Liver (tissue), 9 donors: ENCODE measurements around the gene USP25. TPM values are rescaled to one million over a fixed set of nuclear protein-coding genes. Genes with fewer than 3 reads are reported as not detected.

Experiments used
- DNase-seq: peaks from one replicate; pipeline ENCODE4 v3.0.0-alpha.2; 2017; ENCODE audit warnings: low spot score
- H3K27ac ChIP-seq, 2 donors: one replicate each; pipeline ENCODE4 v1.7.0; 2013; ENCODE audit warnings: inconsistent platforms in 2 of 2, low read length in 2 of 2, control low read depth in 1 of 2, low read depth in 1 of 2, mild to moderate bottlenecking in 1 of 2
- H3K27me3 ChIP-seq, 4 donors: one replicate each; pipeline versions ENCODE4 v1.6.1 to v1.7.0; 2013; ENCODE audit warnings: low read length in 3 of 4, inconsistent platforms in 1 of 4, mild to moderate bottlenecking in 1 of 4, moderate library complexity in 1 of 4; ENCODE audit not compliant: control insufficient read depth in 4 of 4, insufficient read depth in 4 of 4
- H3K36me3 ChIP-seq, 4 donors: one replicate each; pipeline versions ENCODE4 v1.6.1 to v1.7.0; 2013; ENCODE audit warnings: low read length in 3 of 4, mild to moderate bottlenecking in 3 of 4, low read depth in 1 of 4, moderate library complexity in 1 of 4; ENCODE audit not compliant: control insufficient read depth in 4 of 4, insufficient read depth in 3 of 4
- H3K4me1 ChIP-seq, 4 donors: one replicate each; pipeline versions ENCODE4 v1.6.1 to v1.7.0; 2013; ENCODE audit warnings: low read length in 3 of 4, mild to moderate bottlenecking in 3 of 4, moderate library complexity in 1 of 4; ENCODE audit not compliant: control insufficient read depth in 4 of 4, insufficient read depth in 4 of 4
- H3K4me3 ChIP-seq, 3 donors: one replicate each; pipeline versions ENCODE4 v1.6.1 to v1.7.0; 2013; ENCODE audit warnings: low read length in 3 of 3, control low read depth in 1 of 3, low read depth in 1 of 3, mild to moderate bottlenecking in 1 of 3
- H3K9ac ChIP-seq, 2 donors: one replicate each; pipeline ENCODE4 v1.7.0; 2013; ENCODE audit warnings: low read length in 2 of 2, mild to moderate bottlenecking in 2 of 2, moderate library complexity in 2 of 2, control low read depth in 1 of 2, low read depth in 1 of 2
- H3K9me3 ChIP-seq, 4 donors: one replicate each; pipeline versions ENCODE4 v1.6.1 to v1.7.0; 2013; ENCODE audit warnings: low read length in 3 of 4; ENCODE audit not compliant: control insufficient read depth in 4 of 4
- EGR1 ChIP-seq, 2 donors: IDR thresholded peaks; 2 replicates each; pipeline ENCODE4 v1.6.1; 2016 to 2018; ENCODE audit warnings: antibody characterized with exemption in 2 of 2, low read depth in 2 of 2
- FOXA2 ChIP-seq: IDR thresholded peaks from 2 replicates; pipeline ENCODE4 v1.6.1; 2016; ENCODE audit warnings: antibody characterized with exemption
- HNF4A ChIP-seq, 2 donors: conservative IDR thresholded peaks; 2 replicates each; pipeline ENCODE4 v1.6.1; 2016; ENCODE audit warnings: antibody characterized with exemption in 2 of 2, mild to moderate bottlenecking in 2 of 2
- JUND ChIP-seq, 2 donors: IDR thresholded peaks; 2 replicates each; pipeline ENCODE4 v1.6.1; 2016; ENCODE audit warnings: antibody characterized with exemption in 2 of 2
- RXRA ChIP-seq, 2 donors: IDR thresholded peaks; 2 replicates each; pipeline ENCODE4 v1.6.1; 2017 to 2018; ENCODE audit warnings: antibody characterized with exemption in 2 of 2, mild to moderate bottlenecking in 1 of 2
- TAF1 ChIP-seq: conservative IDR thresholded peaks from 2 replicates; pipeline ENCODE4 v1.6.1; 2016; ENCODE audit warnings: antibody characterized with exemption, mild to moderate bottlenecking
- YY1 ChIP-seq: IDR thresholded peaks from 2 replicates; pipeline ENCODE4 v1.6.1; 2016; ENCODE audit warnings: antibody characterized with exemption, mild to moderate bottlenecking
- WGBS: extraction: QIAGEN DNeasy Blood & Tissue Kit; methylation state at CpG from one replicate; pipeline ENCODE4 v1.1.7; 2013; 5-methylcytosine and 5-hydroxymethylcytosine counted together
- polyA plus RNA-seq, 2 donors: library from polyadenylated mRNA; stranded (reverse) in 1 of 2; unstranded in 1 of 2; fragments of 200-250 nt in 1 of 2; fragments of >200 nt in 1 of 2; fragmentation: Nextera tagmentation in 1 of 2; extraction: Ambion mirVana in 1 of 2; gene quantifications; one replicate each; pipeline versions ENCODE4 v1.2.1 to v1.2.3, GENCODE V29; 2013 to 2015
- total RNA-seq, 2 donors: library from RNA; depleted of rRNA; stranded (reverse); fragments of >200 nt; gene quantifications; one replicate each; pipeline ENCODE4 v1.2.3, GENCODE V29; 2014
- TF ChIP-seq, protein P1 (sequence below): fragments of 150-350 bp; IDR thresholded peaks from 2 replicates; pipeline ENCODE4 v1.5.1; 2017; ENCODE audit warnings: improper control_type of control experiment, low read depth, low read length; ENCODE audit not compliant: missing input control
- TF ChIP-seq, protein P2 (sequence below): IDR thresholded peaks from 2 replicates; pipeline ENCODE4 v1.6.1; 2016; ENCODE audit warnings: antibody characterized with exemption
- donor health status: healthy.
- donor health status: healthy.
- donor health status: healthy.
- donor health status: healthy.
- donor health status: healthy.

The USP25 gene
- total and polyA plus RNA-seq, 4 donors: 6.0 to 26.7 (median 15.3) TPM

DNA sequence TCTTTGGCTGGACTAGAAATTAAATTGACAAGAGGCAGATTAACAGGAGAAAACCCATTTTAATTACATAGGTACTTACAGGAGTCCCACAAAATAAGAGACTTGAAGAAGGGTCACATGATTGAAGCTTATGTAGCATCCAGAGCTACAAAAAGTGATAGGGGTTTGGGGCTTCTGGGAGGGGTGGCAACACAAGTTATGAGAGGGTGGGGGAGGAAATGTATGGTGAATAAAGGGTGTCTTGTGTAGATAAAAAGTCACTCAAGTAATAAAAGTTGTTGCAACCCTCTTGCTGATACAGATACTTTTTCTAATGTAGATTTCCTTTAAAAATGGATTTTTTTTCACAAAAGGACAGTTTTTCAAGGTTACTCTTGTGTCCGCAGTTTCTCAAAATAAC, 24.0 kb downstream of the USP25 start (continued):
- TF ChIP-seq FOXA2: no peak

DNA sequence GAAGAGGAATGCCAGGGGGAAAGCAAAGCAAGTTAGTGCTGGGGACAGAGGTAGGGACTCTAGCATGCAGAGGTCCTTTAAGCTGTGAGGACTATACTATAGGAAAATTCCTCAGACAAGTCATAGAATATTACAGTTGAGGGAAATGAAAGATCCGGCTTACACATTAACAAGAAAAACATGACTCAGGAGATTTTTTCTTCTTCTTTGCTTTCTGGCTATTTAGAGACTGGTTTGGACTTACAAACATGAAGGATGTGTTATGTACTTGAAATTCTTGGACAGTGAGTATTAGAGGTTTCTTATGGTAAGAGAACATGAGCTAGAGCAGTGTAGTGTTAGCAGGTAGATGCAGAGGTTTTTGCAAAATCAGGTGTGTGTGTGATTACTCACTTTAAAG, 24.9 kb downstream of the USP25 start:
- H3K27me3 ChIP-seq: no peaks in the 10 kb centered on the region
- H3K9me3 ChIP-seq: no peaks in the 10 kb centered on the region
- H3K9ac ChIP-seq: no peak overlapping the region
- peaks cover 5 to 28% (median 12%) of the 10 kb centered on the region in 4 donors for H3K4me1 ChIP-seq
- no peak for DNase-seq
- no peak overlapping the region for H3K27ac ChIP-seq
- H3K4me3 ChIP-seq: no peak overlapping the region
- 10% methylated on average over 1 of the region's 1 CpG for WGBS
- TF ChIP-seq, protein P1, sequence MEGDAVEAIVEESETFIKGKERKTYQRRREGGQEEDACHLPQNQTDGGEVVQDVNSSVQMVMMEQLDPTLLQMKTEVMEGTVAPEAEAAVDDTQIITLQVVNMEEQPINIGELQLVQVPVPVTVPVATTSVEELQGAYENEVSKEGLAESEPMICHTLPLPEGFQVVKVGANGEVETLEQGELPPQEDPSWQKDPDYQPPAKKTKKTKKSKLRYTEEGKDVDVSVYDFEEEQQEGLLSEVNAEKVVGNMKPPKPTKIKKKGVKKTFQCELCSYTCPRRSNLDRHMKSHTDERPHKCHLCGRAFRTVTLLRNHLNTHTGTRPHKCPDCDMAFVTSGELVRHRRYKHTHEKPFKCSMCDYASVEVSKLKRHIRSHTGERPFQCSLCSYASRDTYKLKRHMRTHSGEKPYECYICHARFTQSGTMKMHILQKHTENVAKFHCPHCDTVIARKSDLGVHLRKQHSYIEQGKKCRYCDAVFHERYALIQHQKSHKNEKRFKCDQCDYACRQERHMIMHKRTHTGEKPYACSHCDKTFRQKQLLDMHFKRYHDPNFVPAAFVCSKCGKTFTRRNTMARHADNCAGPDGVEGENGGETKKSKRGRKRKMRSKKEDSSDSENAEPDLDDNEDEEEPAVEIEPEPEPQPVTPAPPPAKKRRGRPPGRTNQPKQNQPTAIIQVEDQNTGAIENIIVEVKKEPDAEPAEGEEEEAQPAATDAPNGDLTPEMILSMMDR: no peak
- TF ChIP-seq YY1 (no peak), HNF4A (conservative IDR thresholded peaks at IDR 0.05) (no peak), JUND (IDR thresholded peaks at IDR 0.05) (no peak)
- H3K36me3 ChIP-seq: no peaks in the 10 kb centered on the region

DNA sequence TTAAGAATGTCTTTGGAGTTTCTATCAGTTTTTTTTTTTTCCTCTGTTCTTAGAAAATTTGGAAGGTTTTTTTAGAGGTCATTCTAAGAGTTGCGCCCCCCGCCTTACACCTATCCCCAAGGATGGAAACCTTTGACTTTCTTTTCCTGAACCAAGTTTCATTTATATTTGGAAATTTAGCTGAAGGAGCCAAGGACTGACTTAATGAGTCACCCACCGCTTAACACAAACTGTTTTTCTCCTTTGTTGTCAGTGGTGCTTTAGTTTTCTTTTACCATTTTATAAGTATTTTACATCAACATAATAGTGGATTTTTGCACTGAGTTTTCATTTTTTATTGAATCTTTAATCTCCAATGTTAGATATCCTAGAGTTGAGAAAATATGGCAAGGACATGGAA, 25.3 kb downstream of the USP25 start:
- WGBS: 95% methylated on average over 3 of the region's 3 CpGs
- H3K36me3 ChIP-seq: no peaks in the 10 kb centered on the region
- H3K9me3 ChIP-seq: no peaks in the 10 kb centered on the region
- no peak overlapping the region for H3K4me3 ChIP-seq
- no peak overlapping the region for H3K9ac ChIP-seq
- DNase-seq: no peak
- H3K27me3 ChIP-seq: no peaks in the 10 kb centered on the region
- TF ChIP-seq, protein P2, sequence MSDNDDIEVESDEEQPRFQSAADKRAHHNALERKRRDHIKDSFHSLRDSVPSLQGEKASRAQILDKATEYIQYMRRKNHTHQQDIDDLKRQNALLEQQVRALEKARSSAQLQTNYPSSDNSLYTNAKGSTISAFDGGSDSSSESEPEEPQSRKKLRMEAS: no peak
- peaks cover 5 to 23% (median 10%) of the 10 kb centered on the region in 4 donors for H3K4me1 ChIP-seq
- H3K27ac ChIP-seq: no peak overlapping the region

DNA sequence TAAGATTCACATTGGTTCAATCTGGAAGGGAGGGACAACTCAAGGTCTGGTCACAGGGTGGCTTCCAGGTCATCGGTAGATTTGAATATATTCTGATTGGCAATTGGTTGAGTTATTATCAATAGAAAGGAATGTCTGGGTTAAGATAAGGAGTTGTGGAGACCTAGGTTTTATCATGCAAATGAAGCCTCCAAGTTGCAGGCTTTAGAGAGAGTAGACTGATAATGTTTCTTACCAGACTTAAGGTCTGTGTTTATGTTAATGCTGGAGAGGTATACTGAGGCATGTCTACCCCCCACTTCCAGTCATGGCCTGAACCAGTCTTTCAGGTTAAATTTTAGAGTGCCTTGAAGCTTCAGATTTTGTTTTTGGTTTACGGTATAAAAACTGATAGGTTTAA, 29.7 kb downstream of the USP25 start:
- no peak overlapping the region for H3K4me3 ChIP-seq
- WGBS: 93% methylated on average over 2 of the region's 2 CpGs
- no peak for DNase-seq
- no peaks in the 10 kb centered on the region for H3K27me3 ChIP-seq
- no peak overlapping the region for H3K9ac ChIP-seq
- TF ChIP-seq EGR1 (IDR thresholded peaks at IDR 0.05; ENCODE audit: low read depth in 2 of 2): no peak
- TF ChIP-seq RXRA (IDR thresholded peaks at IDR 0.05): no peak
- no peak for TF ChIP-seq TAF1
- TF ChIP-seq YY1: no peak
- TF ChIP-seq JUND (IDR thresholded peaks at IDR 0.05): no peak
- TF ChIP-seq, protein P1: no peak
- H3K27ac ChIP-seq: no peak overlapping the region
- peaks cover 4 to 21% (median 20%) of the 10 kb centered on the region in 4 donors for H3K4me1 ChIP-seq
- H3K9me3 ChIP-seq: no peaks in the 10 kb centered on the region
- no peaks in the 10 kb centered on the region for H3K36me3 ChIP-seq
